Bronchial epithelial cell (primary cell): ENCODE results near the gene SLC4A5. TPM values are rescaled to one million over a fixed set of nuclear protein-coding genes. Genes with fewer than 3 reads are reported as not detected.
A peak's percentile ranks its signal among the peaks of the same experiment; 100 is the strongest.

Experiments
- DNase-seq: peaks from one replicate; pipeline ENCODE4 v3.0.0-alpha.2; 2010; ENCODE audit warnings: low read depth
- FAIRE-seq: peaks from 2 replicates; lab custom pipeline; 2011; peaks lifted over from hg19 to GRCh38; lab: Jason Lieb, UNC
- H3K27me3 ChIP-seq: 2 replicates; pipeline ENCODE4 v1.5.1; 2011; ENCODE audit warnings: low read length; ENCODE audit not compliant: control insufficient read depth, insufficient read depth
- H3K36me3 ChIP-seq: 2 replicates; pipeline ENCODE4 v1.5.1; 2011; ENCODE audit warnings: low read length; ENCODE audit not compliant: control insufficient read depth, insufficient read depth
- H3K4me3 ChIP-seq: 2 replicates; pipeline ENCODE4 v1.5.1; 2011; ENCODE audit warnings: mild to moderate bottlenecking, low read depth, low read length, control low read depth
- total RNA-seq: library from RNA; depleted of rRNA; stranded (reverse); fragments of >200 nt; gene quantifications from 2 replicates; pipeline ENCODE4 v1.2.1, GENCODE V29; 2014
- TF ChIP-seq, protein P1 (sequence below): IDR thresholded peaks from 2 replicates; pipeline ENCODE4 v1.5.1; 2011; ENCODE audit warnings: mild to moderate bottlenecking, moderate library complexity, low read length, control low read depth, inconsistent platforms; ENCODE audit not compliant: insufficient read depth, severe bottlenecking

SLC4A5 gene
- total RNA-seq, 1 donor from 2014 or later = under 0.01 TPM

DNA sequence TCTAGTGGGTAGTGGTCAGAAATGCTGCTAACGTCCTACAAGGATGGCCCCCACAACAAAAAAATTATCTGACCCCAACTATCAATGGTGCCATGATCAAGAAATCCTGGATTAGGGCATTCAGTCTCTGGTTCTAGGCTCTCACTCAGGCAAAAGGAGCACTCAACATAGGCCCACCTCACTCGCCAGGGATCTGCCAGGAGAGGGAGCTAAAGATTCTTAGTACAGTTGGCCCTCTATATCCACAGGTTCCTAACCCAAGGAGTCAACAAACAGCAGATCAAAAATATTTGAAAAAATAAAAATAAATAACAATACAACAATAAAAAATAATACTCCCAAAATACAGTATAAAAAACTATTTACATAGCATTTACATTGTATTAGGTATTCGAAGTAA lies 10.0 kb downstream of the SLC4A5 start:
- peak; percentile 41 for DNase-seq
- Histone ChIP-seq H3K36me3 (no peaks in the 10 kb centered on the region), H3K4me3 (no peak overlapping the region), H3K27me3 (no peaks in the 10 kb centered on the region)
- no peak for FAIRE-seq
- TF ChIP-seq, protein P1, sequence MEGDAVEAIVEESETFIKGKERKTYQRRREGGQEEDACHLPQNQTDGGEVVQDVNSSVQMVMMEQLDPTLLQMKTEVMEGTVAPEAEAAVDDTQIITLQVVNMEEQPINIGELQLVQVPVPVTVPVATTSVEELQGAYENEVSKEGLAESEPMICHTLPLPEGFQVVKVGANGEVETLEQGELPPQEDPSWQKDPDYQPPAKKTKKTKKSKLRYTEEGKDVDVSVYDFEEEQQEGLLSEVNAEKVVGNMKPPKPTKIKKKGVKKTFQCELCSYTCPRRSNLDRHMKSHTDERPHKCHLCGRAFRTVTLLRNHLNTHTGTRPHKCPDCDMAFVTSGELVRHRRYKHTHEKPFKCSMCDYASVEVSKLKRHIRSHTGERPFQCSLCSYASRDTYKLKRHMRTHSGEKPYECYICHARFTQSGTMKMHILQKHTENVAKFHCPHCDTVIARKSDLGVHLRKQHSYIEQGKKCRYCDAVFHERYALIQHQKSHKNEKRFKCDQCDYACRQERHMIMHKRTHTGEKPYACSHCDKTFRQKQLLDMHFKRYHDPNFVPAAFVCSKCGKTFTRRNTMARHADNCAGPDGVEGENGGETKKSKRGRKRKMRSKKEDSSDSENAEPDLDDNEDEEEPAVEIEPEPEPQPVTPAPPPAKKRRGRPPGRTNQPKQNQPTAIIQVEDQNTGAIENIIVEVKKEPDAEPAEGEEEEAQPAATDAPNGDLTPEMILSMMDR = peak; percentile 54

DNA sequence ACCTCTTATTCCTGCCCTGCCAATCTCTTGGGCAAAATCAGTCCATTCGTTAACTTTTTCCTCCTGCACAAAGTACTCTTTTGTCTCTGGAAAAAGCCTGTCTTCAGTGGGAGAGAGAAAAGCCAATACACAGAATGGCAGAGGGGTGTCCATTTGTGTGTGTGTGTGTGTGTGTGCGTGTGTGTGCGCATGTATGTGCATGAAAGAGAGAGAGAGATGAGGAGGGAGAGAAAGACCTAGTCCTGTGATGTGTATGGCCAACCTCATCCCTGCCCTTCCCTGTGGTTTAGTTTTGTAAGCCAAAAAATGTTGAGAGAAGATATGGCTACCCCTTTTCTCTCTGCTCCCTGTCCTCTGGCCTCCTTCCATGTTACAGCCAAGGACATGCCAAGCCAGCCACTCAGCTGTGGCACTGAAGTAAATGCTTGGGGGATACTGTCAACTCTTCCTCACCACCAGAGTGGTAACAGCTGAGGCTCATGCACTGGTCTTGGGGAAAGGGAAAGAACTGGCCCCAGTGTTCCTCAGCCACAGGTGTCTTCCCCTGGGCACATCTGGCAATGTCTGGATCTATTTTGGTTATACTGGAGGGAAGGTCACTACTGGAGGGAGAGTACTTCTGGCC lies 10.6 kb downstream of the SLC4A5 start:
- TF ChIP-seq, protein P1 = no peak
- Histone ChIP-seq H3K4me3 (no peak overlapping the region), H3K36me3 (no peaks in the 10 kb centered on the region), H3K27me3 (no peaks in the 10 kb centered on the region)
- DNase-seq (no peak), FAIRE-seq (no peak)

DNA sequence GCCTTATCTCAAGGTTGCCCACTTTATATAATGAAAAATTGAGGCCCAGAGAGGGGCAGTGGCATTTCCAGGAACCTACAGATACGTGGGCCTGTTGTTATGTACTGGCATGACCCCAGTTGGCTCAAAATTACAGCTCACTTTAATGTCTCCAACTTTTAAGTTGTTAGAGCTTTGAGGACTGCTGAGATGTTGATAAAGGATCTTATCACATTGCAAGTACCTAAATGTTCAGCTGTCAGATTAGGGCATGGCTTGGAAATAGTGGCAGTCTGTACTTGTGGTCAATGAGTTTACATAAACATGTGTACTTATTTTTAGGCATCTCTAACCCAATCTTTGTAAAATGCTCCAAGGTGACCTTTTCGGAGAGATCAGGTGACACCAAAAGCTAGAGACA lies 14.6 kb downstream of the SLC4A5 start:
- no peak overlapping the region for H3K4me3 ChIP-seq
- no peak for FAIRE-seq
- TF ChIP-seq, protein P1 = no peak
- H3K36me3 ChIP-seq = no peaks in the 10 kb centered on the region
- no peak for DNase-seq
- H3K27me3 ChIP-seq = no peaks in the 10 kb centered on the region

DNA sequence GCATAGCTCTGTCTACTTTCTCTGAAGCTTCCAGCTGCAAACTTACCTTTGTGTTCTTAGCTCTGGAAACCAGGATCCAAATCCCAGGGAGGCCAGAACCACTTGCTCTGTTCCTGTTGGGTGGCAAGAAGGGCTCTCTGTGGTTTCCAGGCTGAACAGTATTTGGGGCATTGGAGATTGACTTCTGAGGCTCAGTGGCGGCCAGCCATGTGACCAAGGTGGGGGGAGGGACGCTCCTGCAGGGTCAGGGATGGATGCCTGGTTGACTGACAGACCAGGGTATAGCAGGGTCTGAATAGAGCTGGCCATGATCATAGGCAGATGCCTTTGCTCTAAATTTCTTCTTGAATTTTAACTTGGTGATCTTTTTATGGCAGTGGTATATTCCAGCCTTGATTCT lies 15.1 kb downstream of the SLC4A5 start:
- DNase-seq (no peak), FAIRE-seq (no peak)
- Histone ChIP-seq H3K27me3 (no peaks in the 10 kb centered on the region), H3K4me3 (no peak overlapping the region), H3K36me3 (no peaks in the 10 kb centered on the region)
- TF ChIP-seq, protein P1 = no peak

DNA sequence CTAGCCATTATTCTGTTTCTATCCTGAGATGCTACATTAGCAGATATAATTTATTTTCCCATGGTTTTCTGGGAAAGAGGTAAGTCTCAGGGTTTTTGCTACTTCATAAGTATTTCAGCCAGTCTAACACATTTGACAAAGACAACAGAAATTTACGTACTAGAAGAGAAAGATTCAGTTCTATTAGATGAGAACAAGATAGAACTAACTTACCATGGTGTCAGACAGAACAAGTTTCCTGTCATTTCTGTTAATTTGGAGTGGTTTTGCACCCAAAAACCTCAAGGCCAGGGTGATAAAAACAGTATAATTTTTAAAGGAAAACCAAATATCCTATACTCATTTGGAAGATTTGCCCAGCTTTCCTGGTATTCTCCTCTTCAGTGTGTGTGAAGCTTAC lies 15.6 kb downstream of the SLC4A5 start:
- TF ChIP-seq, protein P1 = no peak
- no peaks in the 10 kb centered on the region for H3K36me3 ChIP-seq
- H3K4me3 ChIP-seq = no peak overlapping the region
- DNase-seq (no peak), FAIRE-seq (no peak)
- no peaks in the 10 kb centered on the region for H3K27me3 ChIP-seq

DNA sequence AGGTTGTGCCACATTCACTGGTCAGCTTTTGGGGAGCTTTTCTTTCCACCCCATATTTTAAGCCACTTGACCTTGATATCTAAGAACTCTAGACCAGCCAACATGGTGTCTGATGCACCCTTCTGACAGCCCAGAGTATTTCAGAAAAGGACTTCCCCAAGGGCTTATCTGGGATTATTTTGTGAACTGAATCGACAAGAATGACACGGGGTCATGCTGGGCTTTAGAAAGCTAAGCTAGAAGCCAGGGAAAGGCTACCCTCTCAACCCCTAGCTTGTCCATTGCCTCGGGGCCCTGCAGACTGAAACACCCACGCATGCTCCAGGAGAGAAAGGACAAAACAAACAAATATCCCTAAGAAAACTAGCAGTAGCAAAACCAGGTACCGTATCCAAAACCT lies 16.0 kb downstream of the SLC4A5 start:
- no peak for FAIRE-seq
- DNase-seq = no peak
- Histone ChIP-seq H3K4me3 (no peak overlapping the region), H3K36me3 (no peaks in the 10 kb centered on the region), H3K27me3 (no peaks in the 10 kb centered on the region)
- TF ChIP-seq, protein P1 = no peak
